Liver (tissue), 9 donors: Measurements from ENCODE around the gene NTM. TPM values are rescaled to one million over a fixed set of nuclear protein-coding genes. Genes with fewer than 3 reads are reported as not detected.

ENCODE experiments used
- DNase-seq: peaks from one replicate; pipeline ENCODE4 v3.0.0-alpha.2; 2017; ENCODE audit warnings: low spot score
- H3K27ac ChIP-seq, 2 donors: one replicate each; pipeline ENCODE4 v1.7.0; 2013; ENCODE audit warnings: inconsistent platforms in 2 of 2, low read length in 2 of 2, control low read depth in 1 of 2, low read depth in 1 of 2, mild to moderate bottlenecking in 1 of 2
- H3K27me3 ChIP-seq, 4 donors: one replicate each; pipeline versions ENCODE4 v1.6.1 to v1.7.0; 2013; ENCODE audit warnings: low read length in 3 of 4, inconsistent platforms in 1 of 4, mild to moderate bottlenecking in 1 of 4, moderate library complexity in 1 of 4; ENCODE audit not compliant: control insufficient read depth in 4 of 4, insufficient read depth in 4 of 4
- H3K36me3 ChIP-seq, 4 donors: one replicate each; pipeline versions ENCODE4 v1.6.1 to v1.7.0; 2013; ENCODE audit warnings: low read length in 3 of 4, mild to moderate bottlenecking in 3 of 4, low read depth in 1 of 4, moderate library complexity in 1 of 4; ENCODE audit not compliant: control insufficient read depth in 4 of 4, insufficient read depth in 3 of 4
- H3K4me1 ChIP-seq, 4 donors: one replicate each; pipeline versions ENCODE4 v1.6.1 to v1.7.0; 2013; ENCODE audit warnings: low read length in 3 of 4, mild to moderate bottlenecking in 3 of 4, moderate library complexity in 1 of 4; ENCODE audit not compliant: control insufficient read depth in 4 of 4, insufficient read depth in 4 of 4
- H3K4me3 ChIP-seq, 3 donors: one replicate each; pipeline versions ENCODE4 v1.6.1 to v1.7.0; 2013; ENCODE audit warnings: low read length in 3 of 3, control low read depth in 1 of 3, low read depth in 1 of 3, mild to moderate bottlenecking in 1 of 3
- H3K9ac ChIP-seq, 2 donors: one replicate each; pipeline ENCODE4 v1.7.0; 2013; ENCODE audit warnings: low read length in 2 of 2, mild to moderate bottlenecking in 2 of 2, moderate library complexity in 2 of 2, control low read depth in 1 of 2, low read depth in 1 of 2
- H3K9me3 ChIP-seq, 4 donors: one replicate each; pipeline versions ENCODE4 v1.6.1 to v1.7.0; 2013; ENCODE audit warnings: low read length in 3 of 4; ENCODE audit not compliant: control insufficient read depth in 4 of 4
- ATF3 ChIP-seq: IDR thresholded peaks from 2 replicates; pipeline ENCODE4 v1.6.1; 2016; ENCODE audit warnings: antibody characterized with exemption
- CTCF ChIP-seq: fragments of 150-350 bp; IDR thresholded peaks from 2 replicates; pipeline ENCODE4 v1.5.1; 2017; ENCODE audit warnings: improper control_type of control experiment, low read depth, low read length; ENCODE audit not compliant: missing input control
- EGR1 ChIP-seq, 2 donors: IDR thresholded peaks; 2 replicates each; pipeline ENCODE4 v1.6.1; 2016 to 2018; ENCODE audit warnings: antibody characterized with exemption in 2 of 2, low read depth in 2 of 2
- FOXA1 ChIP-seq: IDR thresholded peaks from 2 replicates; pipeline ENCODE4 v1.6.1; 2016; ENCODE audit warnings: antibody characterized with exemption
- FOXA2 ChIP-seq: IDR thresholded peaks from 2 replicates; pipeline ENCODE4 v1.6.1; 2016; ENCODE audit warnings: antibody characterized with exemption
- GABPA ChIP-seq, 2 donors: IDR thresholded peaks in 1 of 2; conservative IDR thresholded peaks in 1 of 2; 2 replicates each; pipeline ENCODE4 v1.6.1; 2016; ENCODE audit warnings: antibody characterized with exemption in 2 of 2, mild to moderate bottlenecking in 1 of 2, moderate library complexity in 1 of 2
- HNF4A ChIP-seq, 2 donors: conservative IDR thresholded peaks; 2 replicates each; pipeline ENCODE4 v1.6.1; 2016; ENCODE audit warnings: antibody characterized with exemption in 2 of 2, mild to moderate bottlenecking in 2 of 2
- HNF4G ChIP-seq: IDR thresholded peaks from 2 replicates; pipeline ENCODE4 v1.6.1; 2016; ENCODE audit warnings: antibody characterized with exemption
- JUND ChIP-seq, 2 donors: IDR thresholded peaks; 2 replicates each; pipeline ENCODE4 v1.6.1; 2016; ENCODE audit warnings: antibody characterized with exemption in 2 of 2
- MAX ChIP-seq: IDR thresholded peaks from 2 replicates; pipeline ENCODE4 v1.6.1; 2016; ENCODE audit warnings: antibody characterized with exemption
- NR2F2 ChIP-seq: IDR thresholded peaks from 2 replicates; pipeline ENCODE4 v1.6.1; 2016; ENCODE audit warnings: antibody characterized with exemption
- RAD21 ChIP-seq, 2 donors: IDR thresholded peaks; 2 replicates each; pipeline ENCODE4 v1.6.1; 2016; ENCODE audit warnings: antibody characterized with exemption in 2 of 2, mild to moderate bottlenecking in 2 of 2
- REST ChIP-seq: IDR thresholded peaks from 2 replicates; pipeline ENCODE4 v1.6.1; 2016; ENCODE audit warnings: antibody characterized with exemption, mild to moderate bottlenecking
- RXRA ChIP-seq, 2 donors: IDR thresholded peaks; 2 replicates each; pipeline ENCODE4 v1.6.1; 2017 to 2018; ENCODE audit warnings: antibody characterized with exemption in 2 of 2, mild to moderate bottlenecking in 1 of 2
- TAF1 ChIP-seq: conservative IDR thresholded peaks from 2 replicates; pipeline ENCODE4 v1.6.1; 2016; ENCODE audit warnings: antibody characterized with exemption, mild to moderate bottlenecking
- YY1 ChIP-seq: IDR thresholded peaks from 2 replicates; pipeline ENCODE4 v1.6.1; 2016; ENCODE audit warnings: antibody characterized with exemption, mild to moderate bottlenecking
- ZBTB33 ChIP-seq: IDR thresholded peaks from 2 replicates; pipeline ENCODE4 v1.6.1; 2016; ENCODE audit warnings: antibody characterized with exemption
- WGBS: extraction: QIAGEN DNeasy Blood & Tissue Kit; methylation state at CpG from one replicate; pipeline ENCODE4 v1.1.7; 2013; 5-methylcytosine and 5-hydroxymethylcytosine counted together
- polyA plus RNA-seq, 2 donors: library from polyadenylated mRNA; stranded (reverse) in 1 of 2; unstranded in 1 of 2; fragments of 200-250 nt in 1 of 2; fragments of >200 nt in 1 of 2; fragmentation: Nextera tagmentation in 1 of 2; extraction: Ambion mirVana in 1 of 2; gene quantifications; one replicate each; pipeline versions ENCODE4 v1.2.1 to v1.2.3, GENCODE V29; 2013 to 2015
- total RNA-seq, 2 donors: library from RNA; depleted of rRNA; stranded (reverse); fragments of >200 nt; gene quantifications; one replicate each; pipeline ENCODE4 v1.2.3, GENCODE V29; 2014
- donor health status: healthy.
- donor health status: healthy.
- donor health status: healthy.
- donor health status: healthy.
- donor health status: healthy.

NTM gene
- total and polyA plus RNA-seq, 4 donors, result 0.08 to 1.1 (median 0.08) TPM; not detected in 1

- WGBS, result 79% methylated on average over 18 of the region's 18 CpGs
- Histone ChIP-seq H3K27ac (no peak overlapping the region), H3K27me3 (no peaks in the 10 kb centered on the region), H3K9me3 (no peaks in the 10 kb centered on the region), H3K4me3 (no peak overlapping the region), H3K36me3 (no peaks in the 10 kb centered on the region), H3K9ac (no peak overlapping the region), H3K4me1 (no peaks in the 10 kb centered on the region)
- no peak for DNase-seq
- no peak for TF ChIP-seq ATF3
- no peak for TF ChIP-seq JUND (IDR thresholded peaks at IDR 0.05)
- TF ChIP-seq FOXA1, result no peak
- TF ChIP-seq MAX, result no peak
- no peak for TF ChIP-seq HNF4G
- TF ChIP-seq REST, result no peak
- no peak for TF ChIP-seq TAF1
- TF ChIP-seq FOXA2, result no peak
- TF ChIP-seq NR2F2, result no peak
- no peak for TF ChIP-seq HNF4A (conservative IDR thresholded peaks at IDR 0.05)
- no peak for TF ChIP-seq EGR1 (IDR thresholded peaks at IDR 0.05; ENCODE audit: low read depth in 2 of 2)
- TF ChIP-seq RXRA (IDR thresholded peaks at IDR 0.05), result no peak
- TF ChIP-seq ZBTB33, result no peak
- no peak for TF ChIP-seq YY1
- no peak for TF ChIP-seq RAD21 (IDR thresholded peaks at IDR 0.05)
- TF ChIP-seq GABPA (IDR thresholded peaks at IDR 0.05 in 1 of 2, conservative IDR thresholded peaks at IDR 0.05 in 1 of 2), result no peak
- no peak for TF ChIP-seq CTCF
These were observed 498.5 kb downstream of the NTM start for GRCh38 chr11:131868629-131869507.
